Effector CD8-positive, alpha-beta T cell (primary cell): ENCODE measurements around the gene LIN54.
"Not testable (repeated sequence)": the region's sequence is repeated elsewhere in the genome, so short reads cannot be mapped to it uniquely, and the experiment has no call there.

Experiments used
- DNase-seq: peaks from one replicate; lab custom pipeline; 2025; lab: John Stamatoyannopoulos, UW

The LIN54 gene

DNA sequence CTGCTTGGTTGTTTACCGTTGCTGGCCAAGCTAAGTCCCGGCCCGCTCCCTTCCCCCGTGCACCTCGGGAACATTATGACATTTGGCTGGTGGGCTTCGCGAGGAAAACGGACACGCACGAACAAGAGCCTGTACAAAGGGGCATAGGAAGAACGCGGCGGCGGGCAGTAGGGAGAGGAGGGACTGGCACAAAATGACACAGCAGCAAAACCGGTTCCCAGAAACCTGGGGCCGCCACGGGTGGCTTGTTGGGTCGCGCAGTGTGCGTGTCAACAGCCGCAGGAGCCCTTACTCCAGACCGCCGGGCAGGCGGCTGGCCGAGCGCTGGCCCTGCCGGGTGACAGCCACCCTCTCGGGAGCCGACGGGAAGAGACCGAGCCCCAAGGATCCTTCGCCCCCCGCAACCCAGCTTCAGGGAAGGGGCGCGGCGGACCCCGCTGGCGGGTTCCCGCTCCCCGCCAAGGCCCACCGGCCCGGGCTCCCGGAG is 1.6 kb upstream of the LIN54 start:
- DNase-seq = peak; percentile 2

DNA sequence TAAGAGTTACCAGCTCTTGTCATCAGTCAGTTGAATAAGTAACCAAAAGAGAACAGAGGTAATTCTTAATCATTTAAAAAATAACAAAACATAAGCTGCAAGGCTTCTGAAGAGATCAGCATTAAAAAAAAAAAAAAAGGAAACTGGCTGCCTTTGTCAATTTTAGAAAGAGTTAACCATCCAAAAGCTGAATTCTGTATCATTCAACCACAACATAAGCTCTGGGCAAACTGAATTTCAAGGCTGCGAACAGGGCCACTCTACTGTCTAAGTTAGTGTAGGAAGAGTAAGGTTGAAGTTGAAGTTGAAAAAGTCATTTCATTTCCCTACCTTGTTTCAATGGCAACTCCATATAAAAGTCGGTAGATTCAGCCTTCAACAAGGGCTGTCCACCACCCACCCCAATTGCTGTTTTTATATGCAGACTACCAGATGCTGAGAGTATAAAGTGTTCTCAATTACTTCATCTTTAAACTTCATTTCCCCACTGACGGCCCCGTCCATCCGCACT is 1.1 kb upstream of the LIN54 start:
- no peak for DNase-seq

DNA sequence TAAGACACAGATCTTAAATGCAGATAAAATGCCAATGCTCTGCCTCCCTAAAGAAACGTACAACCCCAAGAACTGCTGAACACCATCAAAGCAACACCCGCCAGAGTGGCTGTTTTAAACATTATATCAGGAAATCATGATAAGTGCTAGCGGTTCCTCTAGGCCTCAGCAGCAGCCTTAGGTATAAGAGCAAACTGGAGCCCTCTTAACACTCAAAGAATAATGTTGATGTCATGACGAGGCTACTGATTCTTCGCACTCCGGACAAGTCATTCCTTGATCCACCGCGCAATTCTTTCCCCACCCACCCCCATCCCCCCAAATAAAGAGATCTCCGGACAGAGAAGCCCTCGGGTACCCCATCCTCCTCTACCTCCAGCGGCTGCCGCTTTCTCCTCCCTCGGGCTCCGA is 507 bp downstream of the LIN54 start:
- no peak for DNase-seq

DNA sequence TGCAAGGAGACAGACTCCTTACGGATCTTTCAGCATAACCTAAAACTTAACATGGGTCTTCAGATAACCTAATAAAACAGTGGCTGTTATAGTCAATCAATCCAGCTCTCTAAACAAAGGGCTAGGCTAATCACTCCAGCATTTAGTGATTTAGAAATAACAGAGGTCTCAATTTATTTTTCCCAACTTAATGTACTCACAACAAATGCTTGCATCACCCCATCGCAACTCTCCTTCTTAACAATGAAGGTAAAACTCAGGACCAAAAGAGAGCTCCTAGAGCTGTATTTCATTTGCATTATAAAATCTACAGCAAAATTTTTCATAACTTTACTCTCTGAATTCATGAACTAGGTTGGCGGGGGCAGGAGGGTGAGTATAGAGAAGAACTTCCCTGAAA is 1.1 kb downstream of the LIN54 start:
- no peak for DNase-seq

DNA sequence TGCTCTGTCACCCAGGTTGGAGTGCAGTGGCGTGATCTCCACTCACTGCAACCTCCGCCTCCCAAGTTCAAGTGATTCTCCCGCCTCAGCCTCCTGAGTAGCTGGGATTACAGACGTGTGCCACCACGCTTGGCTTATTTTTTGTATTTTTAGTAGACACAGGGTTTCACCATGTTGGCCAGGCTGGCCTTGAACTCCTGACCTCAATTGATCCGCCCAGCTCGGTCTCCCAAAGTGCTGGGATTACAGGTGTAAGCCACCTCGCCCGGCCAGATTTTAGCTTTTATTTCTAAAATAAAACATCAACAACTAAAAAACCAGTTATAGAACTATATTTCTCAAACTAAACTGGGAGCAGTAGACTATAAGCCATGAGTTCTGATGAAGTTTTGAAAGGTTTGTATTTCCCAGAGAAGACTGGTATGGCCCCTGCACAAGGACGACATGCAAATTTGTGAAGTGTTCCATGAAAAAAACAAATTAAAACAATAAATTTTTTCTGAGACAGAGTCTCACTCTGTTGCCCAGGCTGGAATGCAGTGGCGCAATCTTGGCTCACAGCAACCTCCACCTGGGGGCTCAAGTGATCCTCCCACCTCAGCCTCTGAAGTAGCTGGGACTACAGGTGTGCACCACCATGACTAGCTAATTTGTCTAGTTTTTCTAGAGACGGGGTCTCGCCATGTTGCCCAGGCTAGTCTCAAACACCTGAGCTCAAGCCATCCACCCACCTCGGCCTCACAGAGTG is 7.4 kb downstream of the LIN54 start:
- not testable (repeated sequence) for DNase-seq

DNA sequence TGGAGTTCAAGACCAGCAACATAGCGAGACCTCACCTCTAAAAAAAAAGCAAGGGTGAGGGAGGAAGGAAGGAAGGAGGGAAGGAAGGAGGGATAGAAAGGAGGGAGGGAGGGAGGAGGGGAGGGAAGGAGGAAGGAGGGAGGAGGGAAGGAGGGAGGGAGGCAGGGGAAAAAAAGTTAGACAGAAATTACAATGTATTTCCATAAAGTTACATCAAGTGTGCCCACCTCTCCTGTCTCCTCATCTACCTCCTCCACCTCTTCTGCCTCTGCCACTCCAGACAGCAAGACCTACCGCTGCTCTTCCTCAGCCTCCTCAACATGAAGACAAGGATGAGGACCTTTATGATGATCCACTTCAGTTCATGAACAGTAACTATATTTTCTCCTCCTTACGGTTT is 8.3 kb downstream of the LIN54 start:
- DNase-seq = no peak

DNA sequence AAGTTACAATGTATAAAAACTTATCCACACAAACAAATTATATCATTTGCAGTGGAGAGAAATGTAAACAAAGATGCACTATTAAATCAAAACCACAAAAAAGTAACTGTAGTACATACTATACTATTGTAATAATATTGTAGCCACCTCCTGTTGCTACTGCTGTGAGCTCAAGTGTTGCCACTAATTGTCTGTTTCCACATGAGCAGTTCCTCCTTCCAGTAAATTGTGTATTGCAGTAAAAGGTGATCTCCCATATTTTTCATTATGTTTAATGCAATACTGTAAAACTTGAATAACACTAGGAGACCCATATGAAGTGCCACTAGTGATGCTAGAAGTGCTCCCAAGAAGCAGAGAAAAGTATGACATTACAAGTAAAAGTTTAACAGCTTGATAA is 11.7 kb downstream of the LIN54 start:
- DNase-seq = no peak

DNA sequence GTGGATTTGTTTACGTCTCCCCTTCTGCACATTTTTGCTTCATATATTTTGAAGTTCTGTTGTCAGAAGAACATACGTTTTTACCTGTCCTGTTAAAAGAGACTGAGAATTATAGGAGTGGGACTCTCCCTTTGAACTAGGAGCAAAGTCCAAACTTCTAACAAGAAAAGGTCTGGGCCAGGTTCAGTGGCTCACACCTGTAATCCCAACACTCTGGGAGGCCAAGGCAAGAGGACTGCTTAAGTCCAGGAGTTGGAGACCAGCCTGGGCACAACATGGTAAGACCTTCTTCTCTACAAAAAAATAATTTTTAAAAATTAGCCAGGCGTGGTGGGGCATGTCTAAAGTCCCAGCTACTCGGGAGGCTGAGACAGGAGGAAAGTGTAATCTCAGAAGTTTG is 15.8 kb downstream of the LIN54 start:
- DNase-seq = no peak

DNA sequence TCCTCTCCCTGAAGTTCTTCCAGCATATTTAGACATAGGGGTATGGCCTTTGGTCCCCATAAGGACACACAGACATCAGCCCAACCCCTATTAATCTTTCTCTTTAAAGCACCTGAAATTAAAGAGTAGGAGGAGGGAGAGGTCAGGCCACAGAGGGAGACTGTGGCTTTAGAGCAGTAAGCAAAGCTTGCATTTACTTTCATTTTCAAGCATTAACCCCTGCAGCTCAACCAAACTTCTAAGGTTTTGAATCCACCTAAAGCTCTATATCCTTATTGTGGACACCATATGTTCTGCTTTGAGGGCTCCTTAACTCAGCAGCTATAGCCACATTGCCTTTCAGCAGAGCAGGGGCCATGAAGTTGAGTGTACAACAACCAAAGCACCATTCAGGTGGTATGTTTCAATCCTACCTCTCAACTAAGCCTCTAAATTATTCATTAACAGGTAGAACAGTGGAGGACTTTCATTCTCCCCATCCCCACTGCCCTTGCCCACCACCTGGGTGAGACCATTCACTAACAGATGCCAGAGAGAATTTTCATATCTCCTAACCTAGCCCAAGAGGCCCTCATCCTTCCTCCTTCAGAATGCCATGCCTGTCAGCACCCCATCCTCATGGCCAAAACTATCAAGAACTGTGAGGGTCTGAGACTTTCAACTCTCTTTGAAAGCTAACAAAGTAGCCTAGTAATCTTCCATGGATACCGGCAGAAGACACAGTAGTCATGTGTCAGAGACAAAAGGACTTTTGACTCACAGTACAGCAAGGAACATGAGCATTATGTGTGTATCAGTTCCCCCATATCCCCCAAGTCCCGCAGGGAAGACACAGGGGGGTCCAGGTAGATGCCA is 20.8 kb downstream of the LIN54 start:
- DNase-seq = no peak

DNA sequence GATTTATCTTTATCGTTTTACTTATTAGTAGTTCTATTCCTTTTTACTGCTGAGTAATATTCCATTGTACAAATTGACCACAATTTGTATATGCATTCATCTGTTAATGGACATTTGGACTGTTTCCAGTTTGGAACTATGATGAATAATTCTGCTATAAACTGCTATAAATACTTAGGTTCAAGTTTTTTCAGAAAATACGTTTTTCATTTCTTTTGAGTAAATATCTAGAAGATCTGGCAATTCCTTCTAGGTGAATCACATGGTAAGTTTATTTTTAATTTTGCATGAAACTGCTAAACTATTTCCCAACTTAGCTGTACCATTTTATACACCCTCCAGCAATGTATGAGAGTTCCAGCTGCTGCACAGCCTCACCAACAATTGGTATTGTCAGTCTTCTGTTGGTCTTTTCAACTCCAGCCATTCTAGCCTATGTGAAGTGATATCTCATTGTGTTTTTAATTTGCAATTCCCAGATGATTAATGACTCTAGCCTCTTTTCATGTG is 22.2 kb downstream of the LIN54 start:
- no peak for DNase-seq

DNA sequence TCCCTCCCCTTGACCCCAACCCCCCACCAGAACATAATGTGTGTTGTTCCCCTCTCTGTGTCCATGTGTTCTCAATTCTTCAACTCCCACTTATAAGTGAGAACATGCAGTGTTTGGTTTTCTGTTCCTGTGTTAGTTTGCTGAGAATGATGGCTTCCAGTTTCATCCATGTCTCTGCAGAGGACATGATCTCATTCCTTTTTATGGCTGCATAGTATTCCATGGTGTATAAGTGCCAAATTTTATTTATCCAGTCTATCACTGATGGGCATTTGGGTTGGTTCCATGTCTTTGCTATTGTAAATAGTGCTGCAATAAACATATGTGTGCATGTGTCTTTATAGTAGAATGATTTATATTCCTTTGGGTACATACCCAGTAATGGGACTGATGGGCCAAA is 23.1 kb downstream of the LIN54 start:
- DNase-seq = not testable (repeated sequence)

DNA sequence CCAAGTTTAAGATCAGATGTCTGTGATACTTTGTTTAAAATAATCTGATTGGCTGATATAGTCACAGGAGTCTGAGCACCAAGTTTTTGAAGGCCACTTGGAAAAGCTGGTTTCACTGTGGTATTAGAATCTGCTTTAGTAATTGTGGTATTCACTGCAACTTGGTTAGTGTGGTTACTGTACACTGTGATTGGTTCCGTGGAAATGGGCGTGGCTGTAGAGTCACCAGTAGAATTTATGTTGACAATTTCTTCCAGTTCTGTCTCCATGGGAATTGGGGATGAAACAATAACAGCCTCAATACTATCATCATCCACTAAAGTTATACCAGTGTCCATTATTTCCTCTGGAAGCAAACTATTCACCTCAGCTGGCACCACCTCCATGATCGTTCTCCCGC is 26.2 kb downstream of the LIN54 start:
- no peak for DNase-seq

DNA sequence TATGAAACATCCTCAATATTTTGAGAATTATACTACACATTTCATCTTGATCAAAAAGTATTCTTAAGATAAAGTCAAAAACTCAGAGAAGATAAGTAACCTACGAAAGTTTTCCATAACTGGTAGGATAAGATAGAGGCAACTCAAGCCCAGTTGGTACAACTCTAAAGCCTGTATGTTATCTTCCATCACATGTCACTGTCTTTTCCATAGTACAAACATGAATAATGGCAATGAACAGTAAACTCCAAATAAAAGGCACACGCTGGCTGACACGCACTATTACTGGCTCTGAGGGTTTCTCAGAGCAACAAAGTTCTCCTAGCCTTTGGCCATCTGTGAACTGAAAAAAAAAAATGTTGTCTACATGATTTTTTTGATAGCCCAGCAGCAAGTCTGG is 27.2 kb downstream of the LIN54 start:
- DNase-seq = no peak

DNA sequence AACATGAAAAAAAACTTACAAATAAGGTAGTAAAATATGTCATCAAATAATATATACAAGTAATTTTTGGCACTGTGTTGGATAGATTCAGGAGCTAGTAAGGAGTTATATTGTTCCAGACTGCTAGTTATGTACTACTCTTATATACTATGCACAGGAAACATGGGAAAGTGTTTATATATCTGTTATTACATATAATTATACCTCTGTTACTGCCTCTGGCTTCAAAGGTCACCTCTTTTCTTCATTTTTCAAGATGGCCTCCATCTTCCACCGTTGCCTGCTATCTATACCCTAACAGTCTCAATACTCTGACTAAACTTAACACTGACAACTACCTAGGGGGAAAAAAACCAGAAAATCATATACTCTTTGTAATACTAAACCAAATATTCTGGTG is 29.5 kb downstream of the LIN54 start:
- DNase-seq = no peak

DNA sequence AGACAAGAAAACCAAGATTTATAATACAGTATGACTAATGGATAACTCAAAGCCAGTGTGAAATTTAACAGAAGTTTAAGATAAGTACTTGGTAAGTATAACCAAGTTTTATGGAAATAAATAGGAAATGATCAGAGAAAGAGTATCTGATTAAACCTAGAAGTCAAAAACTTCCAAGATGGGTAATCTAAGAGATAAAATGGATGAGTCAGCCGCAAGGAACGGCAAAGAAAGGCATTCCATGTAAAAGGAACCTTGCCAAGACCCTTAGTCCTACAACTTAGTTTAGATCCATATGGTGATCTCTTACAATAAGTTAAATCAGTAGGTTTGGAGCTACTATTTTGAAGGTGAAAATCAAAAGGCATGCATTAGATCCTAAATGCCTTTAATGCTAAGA is 34.8 kb downstream of the LIN54 start:
- DNase-seq = no peak

DNA sequence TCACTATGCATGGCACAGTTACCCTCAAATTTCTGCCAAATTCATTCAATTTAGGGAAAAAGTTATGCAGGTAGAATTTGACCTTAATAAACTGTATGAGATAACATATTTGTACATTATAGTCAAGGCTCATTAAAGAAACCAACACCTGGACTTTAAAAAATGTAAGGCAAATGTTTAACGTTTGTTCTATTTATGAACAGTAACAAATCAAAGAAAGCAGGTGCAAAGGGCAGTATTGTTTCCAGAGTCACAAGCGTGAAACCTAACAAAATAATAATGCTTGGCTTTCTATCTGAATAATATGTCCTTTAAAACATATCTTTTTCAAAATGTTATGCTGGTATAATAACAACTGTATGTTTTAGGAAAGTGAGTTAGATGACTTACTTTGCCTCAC is 41.2 kb downstream of the LIN54 start:
- DNase-seq = no peak

DNA sequence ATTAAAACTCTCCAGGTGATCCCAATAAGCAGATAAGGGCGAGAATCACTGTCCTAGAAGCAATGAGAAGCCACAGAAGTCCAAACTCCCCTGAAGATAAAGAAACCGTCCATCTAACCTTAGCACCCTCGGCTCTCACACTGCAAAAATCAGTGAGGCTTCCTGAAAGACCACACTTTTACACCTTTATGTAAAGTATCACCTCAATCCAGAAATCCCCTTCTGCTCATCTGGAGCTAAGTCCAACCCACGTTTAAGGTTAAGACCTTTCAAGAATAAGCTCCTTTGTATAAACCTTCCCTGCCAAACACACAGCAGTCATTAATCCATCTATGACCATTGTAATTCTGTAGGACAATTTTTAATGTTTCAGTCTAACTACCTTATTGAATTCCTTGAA is 41.7 kb downstream of the LIN54 start:
- DNase-seq = no peak

DNA sequence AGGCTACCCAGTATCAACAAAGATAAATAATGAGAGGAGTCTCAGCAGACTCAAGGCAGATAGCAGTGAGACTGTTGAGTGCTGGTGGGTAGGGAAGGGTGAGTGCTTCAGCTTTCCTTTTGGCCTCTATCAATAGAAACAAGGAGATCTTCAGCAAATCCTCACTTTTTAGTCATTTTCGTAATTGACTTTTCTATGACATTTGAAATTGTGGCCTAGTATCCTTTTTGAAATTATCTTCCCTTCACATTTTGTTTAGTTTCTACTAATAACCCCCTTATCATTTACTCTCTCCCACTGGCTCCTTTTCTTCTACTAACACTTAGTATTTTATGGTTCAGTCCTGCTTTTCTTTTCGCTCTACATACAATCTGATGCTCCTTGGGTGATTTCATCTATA is 44.9 kb downstream of the LIN54 start:
- DNase-seq = no peak

DNA sequence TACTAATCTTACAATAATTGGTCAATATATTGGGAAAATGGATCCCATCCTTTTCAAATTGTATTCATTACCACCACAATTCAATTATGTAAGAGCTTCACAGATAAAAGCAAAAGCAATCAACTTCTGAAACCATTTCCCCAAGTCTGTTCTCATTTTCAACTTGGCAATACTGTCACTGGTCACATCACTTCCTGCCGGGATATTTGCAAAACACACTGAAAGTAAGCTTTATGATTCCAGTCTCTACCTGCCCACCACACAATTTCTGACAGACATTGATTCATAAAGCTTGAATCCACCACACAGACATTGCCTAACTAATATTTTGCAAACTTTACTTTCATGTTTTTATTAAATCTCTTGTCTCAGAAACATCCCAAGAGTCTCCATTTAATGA is 53.6 kb downstream of the LIN54 start:
- no peak for DNase-seq

DNA sequence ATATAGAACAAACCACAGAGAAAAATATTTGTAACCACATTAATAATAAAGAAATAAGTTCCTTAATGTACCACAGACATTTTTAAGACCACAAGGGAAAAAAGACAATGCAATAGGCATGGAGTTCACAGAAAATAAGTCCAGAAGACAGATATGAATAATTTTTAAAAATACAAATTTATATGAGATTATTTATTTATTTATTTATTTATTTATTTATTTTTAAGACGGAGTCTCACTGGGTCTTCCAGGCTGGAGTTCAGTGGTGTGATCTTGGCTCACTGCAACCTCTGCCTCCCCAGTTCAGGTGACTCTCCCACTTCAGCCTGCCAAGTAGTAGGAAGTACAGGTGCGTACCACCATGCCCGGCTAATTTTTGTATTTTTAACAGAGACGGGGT is 56.4 kb downstream of the LIN54 start:
- DNase-seq = no peak

DNA sequence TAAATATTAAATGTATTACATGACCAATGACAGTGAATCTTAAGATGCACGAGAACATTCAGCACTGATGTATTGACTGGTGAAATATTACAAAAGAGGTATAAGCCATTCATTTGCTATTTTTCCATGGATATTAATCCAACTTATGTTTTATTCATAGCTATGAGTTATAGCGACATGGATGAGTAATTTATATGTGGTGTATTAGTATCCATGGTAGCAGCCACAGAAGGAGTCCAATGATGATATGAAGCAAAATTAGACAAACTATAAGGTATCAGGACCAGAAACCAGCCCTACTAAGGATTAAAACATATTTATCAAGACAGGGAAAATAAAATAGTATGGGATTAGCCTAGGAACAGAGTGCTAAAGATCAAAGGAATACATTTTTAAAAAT is 59.4 kb downstream of the LIN54 start:
- DNase-seq = no peak

DNA sequence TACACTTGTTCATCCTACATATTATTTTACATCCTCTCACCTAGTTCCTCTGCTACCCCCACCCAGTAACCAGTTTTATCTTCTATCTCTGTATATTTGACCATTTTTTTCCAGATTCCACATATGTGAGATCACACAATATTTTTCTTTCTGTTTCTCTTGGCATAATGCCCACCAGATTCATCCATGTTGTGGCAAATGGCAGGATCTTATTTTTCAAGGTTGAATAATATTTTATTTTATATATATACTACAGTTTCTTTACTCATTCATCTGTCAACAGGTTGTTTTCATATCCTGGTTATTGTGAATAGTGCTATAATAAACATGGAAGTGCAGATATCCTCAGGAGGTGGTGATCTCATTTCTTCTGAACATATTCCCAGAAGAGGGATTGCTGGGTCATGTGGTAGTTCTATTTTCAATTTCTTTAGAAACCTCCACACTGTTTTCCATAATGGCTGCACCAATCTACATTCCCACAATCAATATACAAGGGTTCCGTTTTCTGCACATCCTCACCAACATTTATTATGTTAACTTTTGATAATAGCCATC is 61.9 kb downstream of the LIN54 start:
- no peak for DNase-seq

DNA sequence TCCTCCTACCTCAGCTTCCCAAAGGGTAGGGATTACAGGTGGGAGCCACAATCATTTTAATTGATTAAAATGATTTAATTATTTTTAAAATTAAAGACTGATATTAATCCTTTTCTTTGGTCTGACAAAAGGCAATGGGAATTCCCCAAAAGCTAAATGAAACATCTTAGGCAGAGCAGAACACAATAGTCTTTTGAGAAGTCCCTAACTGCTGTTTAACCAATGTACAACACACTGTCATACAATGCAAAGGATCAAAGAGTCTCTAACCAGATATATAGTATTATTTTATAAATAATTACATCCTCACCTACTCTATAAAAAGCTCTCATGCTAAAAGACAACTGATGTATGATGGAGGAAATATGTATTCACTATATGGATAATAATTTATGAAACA is 63.1 kb downstream of the LIN54 start:
- DNase-seq = no peak
